ENCODE results near the gene RPL19. TPM values are rescaled to one million over a fixed set of nuclear protein-coding genes. Genes with fewer than 3 reads are reported as not detected.

Gene RPL19
- total RNA-seq, 2 experiments from 2014 or later, result 3,132 to 4,395 TPM

DNA sequence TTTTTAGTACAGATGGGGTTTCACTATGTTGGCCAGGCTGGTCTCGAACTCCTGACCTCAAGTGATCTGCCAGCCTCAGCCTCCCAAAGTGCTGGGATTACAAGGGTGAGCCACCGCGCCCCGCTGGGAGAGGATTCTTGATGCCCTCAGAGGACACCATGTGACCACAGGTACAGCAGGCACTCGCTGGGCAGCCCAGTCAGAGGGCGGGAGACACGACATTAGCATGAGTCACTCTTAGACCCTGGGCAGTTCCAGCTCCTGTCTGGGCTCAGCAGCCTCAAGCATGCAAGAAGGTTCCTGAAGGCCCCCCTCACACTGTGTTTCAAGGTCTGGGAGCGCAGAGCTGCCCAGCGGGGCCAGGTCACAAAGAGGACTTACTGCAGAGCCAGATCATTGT, 13.8 kb downstream of the RPL19 start:
- Histone ChIP-seq H3K9me2 (ENCODE audit: insufficient read depth, low read length) (no peaks in the 10 kb centered on the region), H3K4me2 (ENCODE audit: low read length) (no peak overlapping the region), H3K79me2 (ENCODE audit: insufficient read depth, low read depth, low read length) (no peaks in the 10 kb centered on the region), H3K27ac (ENCODE audit: low read depth, low read length, poor library complexity, severe bottlenecking) (no peak overlapping the region), H3K4me3 (ENCODE audit: low read depth, low read length, poor library complexity, severe bottlenecking) (no peak overlapping the region), H4K20me1 (ENCODE audit: insufficient read depth, low read length) (no peaks in the 10 kb centered on the region), H3K4me1 (ENCODE audit: insufficient read depth, low read length, poor library complexity, severe bottlenecking) (peaks cover 29% of the 10 kb centered on the region), H3K36me3 (ENCODE audit: insufficient read depth, low read length) (no peaks in the 10 kb centered on the region), H2AFZ (ENCODE audit: low read length) (no peak overlapping the region), H3K9me3 (ENCODE audit: low read length) (no peaks in the 10 kb centered on the region)
- POLR2A ChIA-PET, result no interaction called here
- CTCF ChIA-PET (ENCODE audit: unreplicated experiment), result interaction anchor here (0.6 kb wide), 1 partner anchor 127 kb away, joined by 5 read pairs; no protein-coding TSS in a partner anchor
- intact Hi-C loops (cut with micrococcal nuclease; ENCODE audit: unreplicated experiment), result no loop called here
- no TSS peak for BruUV-seq (replicated peaks)
- TF ChIP-seq, protein P1, sequence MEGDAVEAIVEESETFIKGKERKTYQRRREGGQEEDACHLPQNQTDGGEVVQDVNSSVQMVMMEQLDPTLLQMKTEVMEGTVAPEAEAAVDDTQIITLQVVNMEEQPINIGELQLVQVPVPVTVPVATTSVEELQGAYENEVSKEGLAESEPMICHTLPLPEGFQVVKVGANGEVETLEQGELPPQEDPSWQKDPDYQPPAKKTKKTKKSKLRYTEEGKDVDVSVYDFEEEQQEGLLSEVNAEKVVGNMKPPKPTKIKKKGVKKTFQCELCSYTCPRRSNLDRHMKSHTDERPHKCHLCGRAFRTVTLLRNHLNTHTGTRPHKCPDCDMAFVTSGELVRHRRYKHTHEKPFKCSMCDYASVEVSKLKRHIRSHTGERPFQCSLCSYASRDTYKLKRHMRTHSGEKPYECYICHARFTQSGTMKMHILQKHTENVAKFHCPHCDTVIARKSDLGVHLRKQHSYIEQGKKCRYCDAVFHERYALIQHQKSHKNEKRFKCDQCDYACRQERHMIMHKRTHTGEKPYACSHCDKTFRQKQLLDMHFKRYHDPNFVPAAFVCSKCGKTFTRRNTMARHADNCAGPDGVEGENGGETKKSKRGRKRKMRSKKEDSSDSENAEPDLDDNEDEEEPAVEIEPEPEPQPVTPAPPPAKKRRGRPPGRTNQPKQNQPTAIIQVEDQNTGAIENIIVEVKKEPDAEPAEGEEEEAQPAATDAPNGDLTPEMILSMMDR (conservative IDR thresholded peaks at IDR 0.05; ENCODE audit: low read length), result no peak
- no peak for TF ChIP-seq EZH2phosphoT487 (IDR thresholded peaks at IDR 0.05; ENCODE audit: borderline replicate concordance, low read depth, low read length)
- no peak for DNase-seq (ENCODE audit: low spot score)

DNA sequence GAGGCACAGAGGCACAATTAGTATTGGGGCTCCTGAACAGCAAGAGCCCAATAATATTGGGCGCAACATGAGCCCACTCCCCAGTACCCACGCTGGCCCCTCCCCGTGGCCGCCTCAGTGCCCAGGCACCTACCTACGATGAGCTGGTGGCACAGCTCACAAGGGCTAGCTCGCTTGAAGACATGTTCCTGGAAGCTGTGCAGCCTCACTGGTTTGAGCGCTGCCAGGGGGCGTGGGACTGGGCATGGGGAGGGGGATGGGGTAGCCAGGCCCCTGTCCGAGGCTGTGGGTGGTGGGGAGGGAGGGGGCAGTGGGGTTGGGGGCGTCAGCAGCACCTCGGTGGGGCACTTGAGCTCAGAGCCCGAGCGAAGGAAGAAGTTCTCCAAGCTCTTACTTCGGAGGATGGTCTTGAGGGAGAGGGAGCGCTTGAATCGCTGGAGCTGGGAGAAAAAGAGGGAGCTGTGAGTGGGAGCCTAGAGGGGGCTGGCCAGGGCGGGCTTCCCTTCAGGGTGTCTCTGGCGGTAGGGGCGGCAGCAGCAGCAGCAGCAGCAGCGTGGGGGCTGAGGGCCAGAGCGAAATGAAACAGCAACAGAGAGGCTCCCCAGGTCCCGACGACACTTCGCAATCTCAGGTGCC, 17.8 kb downstream of the RPL19 start:
- Histone ChIP-seq H4K20me1 (ENCODE audit: insufficient read depth, low read length) (no peaks in the 10 kb centered on the region), H3K36me3 (ENCODE audit: insufficient read depth, low read length) (no peaks in the 10 kb centered on the region), H3K4me3 (ENCODE audit: low read depth, low read length, poor library complexity, severe bottlenecking) (no peak overlapping the region), H2AFZ (ENCODE audit: low read length) (no peak overlapping the region), H3K9me2 (ENCODE audit: insufficient read depth, low read length) (no peaks in the 10 kb centered on the region), H3K79me2 (ENCODE audit: insufficient read depth, low read depth, low read length) (no peaks in the 10 kb centered on the region), H3K4me1 (ENCODE audit: insufficient read depth, low read length, poor library complexity, severe bottlenecking) (no peaks in the 10 kb centered on the region), H3K27ac (ENCODE audit: low read depth, low read length, poor library complexity, severe bottlenecking) (no peak overlapping the region), H3K9me3 (ENCODE audit: low read length) (no peaks in the 10 kb centered on the region), H3K4me2 (ENCODE audit: low read length) (no peak overlapping the region)
- ChIA-PET POLR2A (interaction anchor here (1.2 kb wide), 1 partner anchor 9 kb away, joined by 4 read pairs; no protein-coding TSS in a partner anchor), CTCF (ENCODE audit: unreplicated experiment) (no interaction called here)
- no peak for DNase-seq (ENCODE audit: low spot score)
- TF ChIP-seq EZH2phosphoT487 (IDR thresholded peaks at IDR 0.05; ENCODE audit: borderline replicate concordance, low read depth, low read length), result no peak
- TF ChIP-seq, protein P1 (conservative IDR thresholded peaks at IDR 0.05; ENCODE audit: low read length), result no peak
- no TSS peak for BruUV-seq (replicated peaks)
- intact Hi-C loops (cut with micrococcal nuclease; ENCODE audit: unreplicated experiment), result no loop called here

DNA sequence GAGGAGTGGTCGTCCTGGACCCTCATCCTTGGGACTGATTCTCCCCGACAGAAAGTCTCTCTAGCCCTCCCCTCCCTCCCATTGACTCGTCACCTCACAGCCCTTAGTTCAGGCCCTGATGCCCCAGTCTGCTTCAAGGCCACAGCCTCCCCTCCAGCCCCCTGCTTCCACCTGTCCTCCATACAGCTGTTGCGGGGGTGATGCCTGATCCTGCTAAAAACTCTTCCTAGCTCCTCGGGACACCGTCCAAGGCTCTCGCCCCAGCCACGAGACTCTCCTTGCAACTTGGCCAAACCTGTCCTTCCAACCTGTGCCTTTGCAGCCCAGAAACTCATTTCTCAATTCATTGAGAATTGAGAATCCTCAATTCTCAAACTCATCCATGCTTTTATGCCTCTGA, 18.8 kb downstream of the RPL19 start:
- TF ChIP-seq, protein P1 (conservative IDR thresholded peaks at IDR 0.05; ENCODE audit: low read length), result no peak
- TF ChIP-seq EZH2phosphoT487 (IDR thresholded peaks at IDR 0.05; ENCODE audit: borderline replicate concordance, low read depth, low read length), result no peak
- intact Hi-C loops (cut with micrococcal nuclease; ENCODE audit: unreplicated experiment), result no loop called here
- no peak overlapping the region for H3K27ac ChIP-seq (ENCODE audit: low read depth, low read length, poor library complexity, severe bottlenecking)
- no peak overlapping the region for H3K4me2 ChIP-seq (ENCODE audit: low read length)
- DNase-seq (ENCODE audit: low spot score), result no peak
- BruUV-seq (replicated peaks), result no TSS peak
- POLR2A ChIA-PET, result no interaction called here
- H3K79me2 ChIP-seq (ENCODE audit: insufficient read depth, low read depth, low read length), result no peaks in the 10 kb centered on the region
- no peaks in the 10 kb centered on the region for H4K20me1 ChIP-seq (ENCODE audit: insufficient read depth, low read length)
- no peak overlapping the region for H2AFZ ChIP-seq (ENCODE audit: low read length)
- H3K4me1 ChIP-seq (ENCODE audit: insufficient read depth, low read length, poor library complexity, severe bottlenecking), result no peaks in the 10 kb centered on the region
- H3K4me3 ChIP-seq (ENCODE audit: low read depth, low read length, poor library complexity, severe bottlenecking), result no peak overlapping the region
- CTCF ChIA-PET (ENCODE audit: unreplicated experiment), result interaction anchor here (0.7 kb wide), 1 partner anchor 17 kb away, joined by 3 read pairs; no protein-coding TSS in a partner anchor
- H3K9me3 ChIP-seq (ENCODE audit: low read length), result no peaks in the 10 kb centered on the region
- no peaks in the 10 kb centered on the region for H3K36me3 ChIP-seq (ENCODE audit: insufficient read depth, low read length)
- H3K9me2 ChIP-seq (ENCODE audit: insufficient read depth, low read length), result no peaks in the 10 kb centered on the region
